Smooth muscle cell (in vitro differentiated cells): Measurements from ENCODE around the gene ULK3. TPM values are rescaled to one million over a fixed set of nuclear protein-coding genes. Genes with fewer than 3 reads are reported as not detected.

Source experiments
- DNase-seq: peaks from one replicate; lab custom pipeline; 2025; ENCODE audit not compliant: unreplicated experiment; lab: John Stamatoyannopoulos, UW
- H2AFZ ChIP-seq: fragments of 200-600 bp; sonication (generic); 2 replicates; pipeline ENCODE4 v1.6.0; 2016; ENCODE audit warnings: antibody characterized with exemption, low read depth, mild to moderate bottlenecking
- H3F3A ChIP-seq: fragments of 200-600 bp; sonication (generic); 2 replicates; pipeline ENCODE4 v1.6.0; 2017; ENCODE audit warnings: antibody characterized with exemption, low read depth
- H3K27ac ChIP-seq: fragments of 200-600 bp; sonication (generic); 2 replicates; pipeline ENCODE4 v1.5.1; 2016; ENCODE audit warnings: low read depth, mild to moderate bottlenecking
- H3K27me3 ChIP-seq: fragments of 200-600 bp; sonication (generic); 2 replicates; pipeline ENCODE4 v1.6.1; 2016; ENCODE audit warnings: low read depth, mild to moderate bottlenecking
- H3K36me3 ChIP-seq: fragments of 200-600 bp; sonication (generic); 2 replicates; pipeline ENCODE4 v1.5.1; 2016; ENCODE audit warnings: low read depth
- H3K4me1 ChIP-seq: fragments of 200-600 bp; sonication (generic); 2 replicates; pipeline ENCODE4 v1.5.1; 2016; ENCODE audit warnings: low read depth
- H3K4me2 ChIP-seq: fragments of 200-600 bp; sonication (generic); 2 replicates; pipeline ENCODE4 v1.6.0; 2016; ENCODE audit warnings: mild to moderate bottlenecking
- H3K4me3 ChIP-seq: fragments of 200-600 bp; sonication (generic); 2 replicates; pipeline ENCODE4 v1.5.1; 2016; ENCODE audit warnings: mild to moderate bottlenecking
- H3K79me2 ChIP-seq: fragments of 200-600 bp; sonication (generic); 2 replicates; pipeline ENCODE4 v1.6.0; 2016; ENCODE audit warnings: low read depth, mild to moderate bottlenecking
- H3K9ac ChIP-seq: fragments of 200-600 bp; sonication (generic); 2 replicates; pipeline ENCODE4 v1.6.0; 2016; ENCODE audit warnings: low read depth
- H3K9me3 ChIP-seq: fragments of 200-600 bp; sonication (generic); replicated peaks from 2 replicates; pipeline ENCODE4 v1.5.1; 2016; ENCODE audit warnings: low read depth
- H4K20me1 ChIP-seq: fragments of 200-600 bp; sonication (generic); 2 replicates; pipeline ENCODE4 v1.6.0; 2016; ENCODE audit warnings: low read depth
- CTCF ChIP-seq: fragments of 200-600 bp; sonication (generic); IDR thresholded peaks from 2 replicates; pipeline ENCODE4 v1.5.1; 2017; ENCODE audit warnings: borderline replicate concordance, mild to moderate bottlenecking, antibody characterized with exemption; ENCODE audit not compliant: insufficient read depth, poor library complexity, severe bottlenecking
- WGBS: methylation state at CpG from one replicate; pipeline ENCODE4 v1.1.7; 2016; ENCODE audit warnings: low lambda C conversion rate; 5-methylcytosine and 5-hydroxymethylcytosine counted together
- microRNA-seq: library from miRNA; unstranded; fragments of <30 nt; microRNA quantifications from one replicate; pipeline ENCODE4, GENCODE V29; 2016; ENCODE audit warnings: borderline number of aligned reads
- polyA plus RNA-seq: library from polyadenylated mRNA; unstranded; fragments of >200 nt; fragmentation: Nextera tagmentation; extraction: Ambion mirVana; gene quantifications from 2 replicates; pipeline ENCODE4 v1.2.1, GENCODE V29; 2016
- small RNA-seq: library from RNA; depleted of rRNA; stranded (forward); fragments of <200 nt; gene quantifications from one replicate; pipeline ENCODE3, GENCODE V24; 2014
- total RNA-seq: library from RNA; depleted of rRNA; stranded (reverse); fragments of >200 nt; gene quantifications from 2 replicates; pipeline ENCODE4 v1.2.3, GENCODE V29; 2014

ULK3 gene
- total and polyA plus RNA-seq, 2 experiments from 2014 or later: 14.2 to 20.8 TPM

GRCh38 chr15:74787251-74788041, 55.5 kb downstream of the ULK3 start:
- Histone ChIP-seq H3K79me2 (peaks cover 86% of the 10 kb centered on the region), H3K9me3 (no peaks in the 10 kb centered on the region), H3K4me2 (peak overlapping the region; percentile 67), H3K27me3 (no peaks in the 10 kb centered on the region), H2AFZ (no peak overlapping the region), H3K4me1 (peaks cover 22% of the 10 kb centered on the region), H3K36me3 (no peaks in the 10 kb centered on the region), H3F3A (peaks cover 12% of the 10 kb centered on the region), H3K4me3 (no peak overlapping the region), H3K9ac (no peak overlapping the region), H3K27ac (peak overlapping the region; percentile 21), H4K20me1 (peaks cover 99% of the 10 kb centered on the region)
- WGBS: 44% methylated on average over 13 of the region's 13 CpGs
- DNase-seq: peak; percentile 11
- TF ChIP-seq CTCF: peak; percentile 57

GRCh38 chr15:74786551-74787165, 56.3 kb downstream of the ULK3 start:
- Histone ChIP-seq H3K4me2 (no peak overlapping the region), H3K36me3 (no peaks in the 10 kb centered on the region), H3K9ac (no peak overlapping the region), H3F3A (peaks cover 12% of the 10 kb centered on the region), H3K79me2 (peaks cover 83% of the 10 kb centered on the region), H2AFZ (no peak overlapping the region), H3K4me3 (no peak overlapping the region), H4K20me1 (peaks cover 91% of the 10 kb centered on the region), H3K27ac (no peak overlapping the region), H3K4me1 (peaks cover 22% of the 10 kb centered on the region), H3K27me3 (no peaks in the 10 kb centered on the region), H3K9me3 (no peaks in the 10 kb centered on the region)
- TF ChIP-seq CTCF: no peak
- 94% methylated on average over 7 of the region's 7 CpGs for WGBS
- no peak for DNase-seq

Small RNA genes lying within 50 kb of the gene (microRNA-seq; reads per million reads assigned to microRNA genes)
- gene MIR4513 (not detected), gene MIR6882 (not detected)

Small RNA genes lying within 50 kb of the gene (small RNA-seq; reads per million reads assigned to genes)
- gene CPLX3 (not detected), gene MIR4513 (not detected), gene MIR6882 (0.08 reads per million)

Other genes with a start within 250 kb of the ULK3 start
- 92.4 and 105 TPM in 2 replicates for gene CLK3, start 227.3 kb downstream of the ULK3 start, total RNA-seq
- gene CLK3, start 227.3 kb downstream of the ULK3 start, polyA plus RNA-seq: 68.8 and 72.6 TPM in 2 replicates
- gene EDC3, start 147.1 kb downstream of the ULK3 start, total RNA-seq: 18.4 and 23.3 TPM in 2 replicates
- 26.7 and 32.9 TPM in 2 replicates for gene EDC3, start 147.1 kb downstream of the ULK3 start, polyA plus RNA-seq
- gene CYP1A1, start 117.6 kb downstream of the ULK3 start, total RNA-seq: 0.81 and 1.9 TPM in 2 replicates
- 0.09 and 0.13 TPM in 2 replicates for gene CYP1A1, start 117.6 kb downstream of the ULK3 start, polyA plus RNA-seq
- gene CYP1A2, start 94.3 kb downstream of the ULK3 start, total RNA-seq: not detected in 2 replicates
- gene CYP1A2, start 94.3 kb downstream of the ULK3 start, polyA plus RNA-seq: not detected in 2 replicates
- 10.4 and 19.6 TPM in 2 replicates for gene CSK, start 61.1 kb downstream of the ULK3 start, total RNA-seq
- gene CSK, start 61.1 kb downstream of the ULK3 start, polyA plus RNA-seq: 14.1 and 16.5 TPM in 2 replicates
- not detected in 2 replicates for gene LMAN1L, start 30.3 kb downstream of the ULK3 start, total RNA-seq
- gene LMAN1L, start 30.3 kb downstream of the ULK3 start, polyA plus RNA-seq: not detected in 2 replicates
- 0.04 and 0.22 TPM in 2 replicates for gene CPLX3, start 16.5 kb downstream of the ULK3 start, total RNA-seq
- gene CPLX3, start 16.5 kb downstream of the ULK3 start, polyA plus RNA-seq: not detected in 2 replicates
- gene SCAMP2, start 30.2 kb upstream of the ULK3 start, total RNA-seq: 47.5 and 55.5 TPM in 2 replicates
- 80.3 and 87.6 TPM in 2 replicates for gene SCAMP2, start 30.2 kb upstream of the ULK3 start, polyA plus RNA-seq
- 43.6 and 53.1 TPM in 2 replicates for gene MPI, start 46.9 kb upstream of the ULK3 start, total RNA-seq
- 35.6 and 41.9 TPM in 2 replicates for gene MPI, start 46.9 kb upstream of the ULK3 start, polyA plus RNA-seq
- 52.4 and 53.7 TPM in 2 replicates for gene FAM219B, start 63.7 kb upstream of the ULK3 start, total RNA-seq
- gene FAM219B, start 63.7 kb upstream of the ULK3 start, polyA plus RNA-seq: 37.1 and 40.2 TPM in 2 replicates
- gene COX5A, start 94.9 kb upstream of the ULK3 start, total RNA-seq: 144 and 154 TPM in 2 replicates
- gene COX5A, start 94.9 kb upstream of the ULK3 start, polyA plus RNA-seq: 325 and 339 TPM in 2 replicates
- gene RPP25, start 113.6 kb upstream of the ULK3 start, total RNA-seq: 5.5 and 8.7 TPM in 2 replicates
- 24.0 and 26.2 TPM in 2 replicates for gene RPP25, start 113.6 kb upstream of the ULK3 start, polyA plus RNA-seq
- gene SCAMP5, start 152.4 kb upstream of the ULK3 start, total RNA-seq: 2.8 and 18.1 TPM in 2 replicates
- 5.5 and 6.6 TPM in 2 replicates for gene SCAMP5, start 152.4 kb upstream of the ULK3 start, polyA plus RNA-seq
- gene PPCDC, start 180.4 kb upstream of the ULK3 start, total RNA-seq: 6.2 and 33.7 TPM in 2 replicates
- gene PPCDC, start 180.4 kb upstream of the ULK3 start, polyA plus RNA-seq: 7.8 and 11.9 TPM in 2 replicates